Panc1 (cell line): ENCODE data around the gene VPS51. TPM values are rescaled to one million over a fixed set of nuclear protein-coding genes. Genes with fewer than 3 reads are reported as not detected.

Experiments used
- ATAC-seq: fragments of 200-7000 bp; cut with Tn5 transposase; 2 replicates; pipeline ENCODE4 v1.9.1; 2020; ENCODE audit warnings: mild to moderate bottlenecking, moderate library complexity
- BruUV-seq: library from RNA; stranded (reverse); fragments of 400-500 nt; replicated peaks from 2 replicates; lab custom pipeline; 2021; lab: Mats Ljungman, UMichigan
- CTCF ChIA-PET: fragments of 300-600 bp; sonication (Branson Sonifier 250); formaldehyde crosslinking; loops from one replicate; lab custom pipeline; 2022; ENCODE audit warnings: antibody characterized with exemption; lab: Charles Lee
- POLR2A ChIA-PET: fragments of 300-600 bp; sonication (Branson Sonifier 250); formaldehyde crosslinking; loops from one replicate; lab custom pipeline; 2022; ENCODE audit warnings: antibody characterized with exemption; lab: Charles Lee
- DNase-seq: peaks from one replicate; pipeline ENCODE4 v3.0.0-alpha.2; 2010; ENCODE audit warnings: low read depth, low spot score
- H3K27ac ChIP-seq: 2 replicates; pipeline ENCODE4 v1.5.1; 2011; ENCODE audit warnings: mild to moderate bottlenecking, low read length, inconsistent platforms
- H3K27me3 ChIP-seq: fragments of 200-500 bp; sonication (Bioruptor generic); 2 replicates; pipeline ENCODE4 v1.6.0; 2014; ENCODE audit warnings: low read length, inconsistent platforms; ENCODE audit not compliant: control insufficient read depth, insufficient read depth
- H3K36me3 ChIP-seq: fragments of 200-500 bp; sonication (Bioruptor generic); 2 replicates; pipeline ENCODE4 v1.5.1; 2014; ENCODE audit warnings: inconsistent platforms, mild to moderate bottlenecking, low read length, moderate library complexity; ENCODE audit not compliant: control insufficient read depth, insufficient read depth
- H3K4me1 ChIP-seq: 2 replicates; pipeline ENCODE4 v1.5.1; 2011; ENCODE audit warnings: inconsistent platforms, mild to moderate bottlenecking, low read length, moderate library complexity; ENCODE audit not compliant: control insufficient read depth, insufficient read depth
- H3K4me3 ChIP-seq, 2 experiments: 2 replicates each; pipeline ENCODE4 v1.5.1; 2011 to 2012; ENCODE audit warnings: low read depth in 2 of 2, low read length in 2 of 2, mild to moderate bottlenecking in 2 of 2, inconsistent platforms in 1 of 2, moderate library complexity in 1 of 2
- H3K9me3 ChIP-seq: fragments of 200-500 bp; sonication (Bioruptor generic); 2 replicates; pipeline ENCODE4 v1.5.1; 2014; ENCODE audit warnings: low read depth, mild to moderate bottlenecking, inconsistent platforms, low read length, moderate library complexity; ENCODE audit not compliant: control insufficient read depth, insufficient read depth
- POLR2AphosphoS5 ChIP-seq: IDR thresholded peaks from 2 replicates; pipeline ENCODE4 v1.6.1; 2012; ENCODE audit warnings: mild to moderate bottlenecking, low read depth, low read length, moderate library complexity
- SIN3A ChIP-seq: IDR thresholded peaks from 2 replicates; pipeline ENCODE4 v1.6.1; 2012; ENCODE audit warnings: low read depth, mild to moderate bottlenecking, low read length, moderate library complexity, borderline replicate concordance; ENCODE audit not compliant: insufficient read depth
- TCF7L2 ChIP-seq: IDR thresholded peaks from 2 replicates; pipeline ENCODE4 v1.6.1; 2011; ENCODE audit warnings: mild to moderate bottlenecking, low read depth, low read length, inconsistent platforms
- in situ Hi-C: cut with HindIII; loops from 2 replicates; pipeline ENCODE4 v1.10.0; 2016; ENCODE audit warnings: low sequenced_read_pairs, low pct_unique_long_range_greater_than_20kb
- intact Hi-C: fragments of 100-400 bp; cut with micrococcal nuclease; formaldehyde crosslinking; loops from one replicate; pipeline ENCODE4 v1.10.0; 2022; ENCODE audit not compliant: unreplicated experiment
- total RNA-seq: library from RNA; stranded (reverse); gene quantifications from one replicate; pipeline ENCODE4 v1.2.1, GENCODE V29; 2021; ENCODE audit not compliant: unreplicated experiment
- TF ChIP-seq, protein P1 (sequence below), 2 experiments: IDR thresholded peaks; 2 replicates each; pipeline ENCODE4 v1.6.1; 2011 to 2012; ENCODE audit warnings: low read depth in 2 of 2, control low read depth in 1 of 2, low read length in 1 of 2, mild to moderate bottlenecking in 1 of 2, moderate library complexity in 1 of 2; ENCODE audit not compliant: insufficient read depth in 1 of 2
- TF ChIP-seq, protein P2 (sequence below): fragments of 450-650 bp; IDR thresholded peaks from 2 replicates; pipeline ENCODE4 v1.5.1; 2017; ENCODE audit warnings: mild to moderate bottlenecking

The VPS51 gene
- total RNA-seq, 1 experiment from 2014 or later, result 101 TPM

DNA sequence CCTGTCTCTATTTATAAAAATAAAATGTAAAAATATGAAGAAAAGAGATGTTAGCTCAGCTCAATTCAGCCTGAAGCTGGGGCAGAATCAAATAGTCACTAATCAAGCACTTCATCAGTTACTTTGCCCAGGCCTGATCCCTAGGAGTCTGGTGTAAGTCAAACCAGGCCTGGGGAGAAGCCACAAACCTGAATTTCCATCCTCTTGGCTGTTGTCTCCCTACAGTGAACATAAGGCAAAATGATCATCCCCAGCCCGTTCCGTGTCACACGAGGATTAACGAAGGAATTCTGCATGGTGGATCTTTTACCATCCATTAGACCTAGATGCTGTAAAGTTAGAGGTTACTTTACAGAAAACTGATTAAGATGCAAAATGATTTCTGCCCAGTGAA is 31.2 kb upstream of the VPS51 start:
- CTCF ChIA-PET, result interaction anchor here (0.6 kb wide), 1 partner anchor 42 kb away, joined by 5 read pairs; no protein-coding TSS in a partner anchor
- in situ Hi-C loops, result no loop called here
- BruUV-seq, result no TSS peak
- Histone ChIP-seq H3K4me1 (no peaks in the 10 kb centered on the region), H3K9me3 (no peaks in the 10 kb centered on the region), H3K4me3 (no peak overlapping the region), H3K36me3 (no peaks in the 10 kb centered on the region), H3K27ac (no peak overlapping the region), H3K27me3 (no peaks in the 10 kb centered on the region)
- no peak for ATAC-seq
- TF ChIP-seq SIN3A, result no peak
- TF ChIP-seq, protein P1, sequence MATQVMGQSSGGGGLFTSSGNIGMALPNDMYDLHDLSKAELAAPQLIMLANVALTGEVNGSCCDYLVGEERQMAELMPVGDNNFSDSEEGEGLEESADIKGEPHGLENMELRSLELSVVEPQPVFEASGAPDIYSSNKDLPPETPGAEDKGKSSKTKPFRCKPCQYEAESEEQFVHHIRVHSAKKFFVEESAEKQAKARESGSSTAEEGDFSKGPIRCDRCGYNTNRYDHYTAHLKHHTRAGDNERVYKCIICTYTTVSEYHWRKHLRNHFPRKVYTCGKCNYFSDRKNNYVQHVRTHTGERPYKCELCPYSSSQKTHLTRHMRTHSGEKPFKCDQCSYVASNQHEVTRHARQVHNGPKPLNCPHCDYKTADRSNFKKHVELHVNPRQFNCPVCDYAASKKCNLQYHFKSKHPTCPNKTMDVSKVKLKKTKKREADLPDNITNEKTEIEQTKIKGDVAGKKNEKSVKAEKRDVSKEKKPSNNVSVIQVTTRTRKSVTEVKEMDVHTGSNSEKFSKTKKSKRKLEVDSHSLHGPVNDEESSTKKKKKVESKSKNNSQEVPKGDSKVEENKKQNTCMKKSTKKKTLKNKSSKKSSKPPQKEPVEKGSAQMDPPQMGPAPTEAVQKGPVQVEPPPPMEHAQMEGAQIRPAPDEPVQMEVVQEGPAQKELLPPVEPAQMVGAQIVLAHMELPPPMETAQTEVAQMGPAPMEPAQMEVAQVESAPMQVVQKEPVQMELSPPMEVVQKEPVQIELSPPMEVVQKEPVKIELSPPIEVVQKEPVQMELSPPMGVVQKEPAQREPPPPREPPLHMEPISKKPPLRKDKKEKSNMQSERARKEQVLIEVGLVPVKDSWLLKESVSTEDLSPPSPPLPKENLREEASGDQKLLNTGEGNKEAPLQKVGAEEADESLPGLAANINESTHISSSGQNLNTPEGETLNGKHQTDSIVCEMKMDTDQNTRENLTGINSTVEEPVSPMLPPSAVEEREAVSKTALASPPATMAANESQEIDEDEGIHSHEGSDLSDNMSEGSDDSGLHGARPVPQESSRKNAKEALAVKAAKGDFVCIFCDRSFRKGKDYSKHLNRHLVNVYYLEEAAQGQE (IDR thresholded peaks at IDR 0.05; ENCODE audit: insufficient read depth in 1 of 2, low read depth in 2 of 2, low read length in 1 of 2), result no peak
- no peak for TF ChIP-seq TCF7L2
- TF ChIP-seq, protein P2, sequence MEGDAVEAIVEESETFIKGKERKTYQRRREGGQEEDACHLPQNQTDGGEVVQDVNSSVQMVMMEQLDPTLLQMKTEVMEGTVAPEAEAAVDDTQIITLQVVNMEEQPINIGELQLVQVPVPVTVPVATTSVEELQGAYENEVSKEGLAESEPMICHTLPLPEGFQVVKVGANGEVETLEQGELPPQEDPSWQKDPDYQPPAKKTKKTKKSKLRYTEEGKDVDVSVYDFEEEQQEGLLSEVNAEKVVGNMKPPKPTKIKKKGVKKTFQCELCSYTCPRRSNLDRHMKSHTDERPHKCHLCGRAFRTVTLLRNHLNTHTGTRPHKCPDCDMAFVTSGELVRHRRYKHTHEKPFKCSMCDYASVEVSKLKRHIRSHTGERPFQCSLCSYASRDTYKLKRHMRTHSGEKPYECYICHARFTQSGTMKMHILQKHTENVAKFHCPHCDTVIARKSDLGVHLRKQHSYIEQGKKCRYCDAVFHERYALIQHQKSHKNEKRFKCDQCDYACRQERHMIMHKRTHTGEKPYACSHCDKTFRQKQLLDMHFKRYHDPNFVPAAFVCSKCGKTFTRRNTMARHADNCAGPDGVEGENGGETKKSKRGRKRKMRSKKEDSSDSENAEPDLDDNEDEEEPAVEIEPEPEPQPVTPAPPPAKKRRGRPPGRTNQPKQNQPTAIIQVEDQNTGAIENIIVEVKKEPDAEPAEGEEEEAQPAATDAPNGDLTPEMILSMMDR, result no peak
- POLR2A ChIA-PET, result no interaction called here
- no peak for DNase-seq
- intact Hi-C loops, result no loop called here

DNA sequence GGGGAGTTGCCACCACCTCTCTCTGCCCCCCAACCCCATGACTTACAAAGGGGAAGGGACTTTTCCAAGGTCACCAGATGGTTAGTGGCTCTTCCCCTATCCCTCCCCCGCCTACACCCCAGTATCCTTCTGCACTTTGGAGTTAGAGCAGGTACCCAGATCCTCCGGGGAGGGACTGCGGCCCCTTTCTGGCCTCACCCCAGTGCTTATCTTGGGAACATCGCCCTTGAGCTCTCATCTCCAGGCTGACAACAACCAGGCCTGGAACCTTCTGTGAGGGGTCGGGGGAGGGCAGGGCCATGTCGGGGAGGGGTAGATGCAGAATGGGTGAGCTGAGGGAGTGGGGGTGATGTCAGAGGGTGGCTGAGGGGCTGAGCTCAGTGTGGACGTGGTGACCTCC is 30.2 kb upstream of the VPS51 start:
- intact Hi-C loops (no loop called here), in situ Hi-C loops (no loop called here)
- ChIA-PET POLR2A (interaction anchor here (0.6 kb wide), 1 partner anchor 11 kb away, joined by 5 read pairs; no protein-coding TSS in a partner anchor), CTCF (interaction anchor here (0.6 kb wide), 2 partner anchors 22 to 69 kb away, joined by 4 to 5 read pairs; partner anchors contain the start of gene BATF2)
- Histone ChIP-seq H3K27me3 (no peaks in the 10 kb centered on the region), H3K4me1 (no peaks in the 10 kb centered on the region), H3K27ac (no peak overlapping the region), H3K36me3 (no peaks in the 10 kb centered on the region), H3K9me3 (no peaks in the 10 kb centered on the region), H3K4me3 (no peak overlapping the region)
- TF ChIP-seq POLR2AphosphoS5, result no peak
- no peak for DNase-seq
- BruUV-seq, result no TSS peak
- ATAC-seq, result no peak

DNA sequence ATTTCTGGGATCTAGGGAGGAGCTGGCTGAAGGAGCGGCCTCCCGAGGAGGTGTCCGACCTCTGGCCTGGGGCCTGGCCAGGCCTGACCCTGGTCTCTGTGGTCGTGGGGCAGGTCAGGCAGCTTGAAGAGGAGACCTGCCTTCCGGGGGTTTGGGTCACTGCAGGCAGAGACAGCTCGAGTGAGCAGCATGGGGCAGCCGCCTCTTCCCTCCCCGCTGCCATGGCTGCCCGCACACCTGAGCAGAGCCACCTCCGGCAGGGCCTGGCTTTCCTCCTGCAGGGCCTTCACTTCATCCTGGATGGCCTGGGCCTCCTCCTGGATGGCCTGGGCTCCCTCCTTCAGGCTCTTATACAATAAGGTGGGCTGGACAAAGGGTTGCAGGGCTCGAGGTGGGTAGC is 29.7 kb upstream of the VPS51 start:
- in situ Hi-C loops, result no loop called here
- DNase-seq (no peak), ATAC-seq (no peak)
- ChIA-PET CTCF (no interaction called here), POLR2A (no interaction called here)
- Histone ChIP-seq H3K27me3 (no peaks in the 10 kb centered on the region), H3K4me3 (no peak overlapping the region), H3K4me1 (no peaks in the 10 kb centered on the region), H3K27ac (no peak overlapping the region), H3K36me3 (no peaks in the 10 kb centered on the region), H3K9me3 (no peaks in the 10 kb centered on the region)
- intact Hi-C loops, result no loop called here
- BruUV-seq, result no TSS peak
- TF ChIP-seq POLR2AphosphoS5 (no peak), SIN3A (no peak), TCF7L2 (no peak)
- TF ChIP-seq, protein P2, result no peak
- TF ChIP-seq, protein P1 (IDR thresholded peaks at IDR 0.05; ENCODE audit: insufficient read depth in 1 of 2, low read depth in 2 of 2, low read length in 1 of 2), result no peak
